NCI-H2196 (cell line): ENCODE results near the gene CARD18.

Experiments used
- DNase-seq: peaks from one replicate; lab custom pipeline; 2025; ENCODE audit not compliant: unreplicated experiment; lab: John Stamatoyannopoulos, UW

CARD18 gene

DNA sequence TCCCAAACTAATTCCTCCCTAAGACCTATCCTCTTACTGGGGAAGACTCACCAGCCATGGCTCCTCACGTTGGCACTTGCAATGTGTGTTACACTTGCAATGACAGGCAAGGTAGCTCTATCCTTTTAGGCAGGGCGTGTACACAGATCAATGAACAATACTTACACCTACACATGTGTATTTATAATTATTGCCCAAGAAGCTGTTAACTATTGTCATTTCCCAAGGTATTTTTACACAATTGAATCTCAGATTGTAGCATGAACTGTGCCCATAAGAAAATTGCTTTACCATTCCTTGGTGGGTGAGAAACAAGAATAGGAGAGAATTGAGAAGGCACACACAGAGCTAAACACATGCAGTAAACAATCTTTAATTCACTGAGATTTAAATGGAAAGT, at the start of gene CARD18:
TSS of gene CARD18 (minus strand) at position 101 of the 400 bp plus-strand sequence. CDS start at position 58, 43 bp downstream.
- no peak for DNase-seq

- DNase-seq, result no peak
Measured at GRCh38 chr11:105183987-105184386, 44.4 kb upstream of the CARD18 start.

GRCh38 chr11:105183426-105183825, 43.9 kb upstream of the CARD18 start:
- DNase-seq, result no peak

DNA sequence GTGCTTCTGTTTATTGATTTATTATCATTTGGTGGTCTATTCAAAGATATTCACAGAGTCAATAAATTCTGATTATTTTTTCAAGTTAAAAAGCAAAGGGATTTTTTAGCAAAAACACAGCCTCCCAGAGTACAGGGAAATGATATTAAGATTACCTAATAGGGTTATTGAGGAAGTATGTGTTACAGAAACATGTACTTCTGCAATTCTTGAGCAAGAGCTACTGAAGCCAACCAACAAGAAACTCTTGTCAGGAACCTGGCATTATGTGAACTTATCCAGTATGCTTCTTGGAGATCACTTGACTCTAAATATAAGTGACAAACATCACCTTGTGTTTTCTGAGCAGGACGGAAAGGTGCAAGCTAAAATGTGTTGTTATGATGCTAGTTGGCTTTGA, 42.0 kb upstream of the CARD18 start:
- no peak for DNase-seq

DNA sequence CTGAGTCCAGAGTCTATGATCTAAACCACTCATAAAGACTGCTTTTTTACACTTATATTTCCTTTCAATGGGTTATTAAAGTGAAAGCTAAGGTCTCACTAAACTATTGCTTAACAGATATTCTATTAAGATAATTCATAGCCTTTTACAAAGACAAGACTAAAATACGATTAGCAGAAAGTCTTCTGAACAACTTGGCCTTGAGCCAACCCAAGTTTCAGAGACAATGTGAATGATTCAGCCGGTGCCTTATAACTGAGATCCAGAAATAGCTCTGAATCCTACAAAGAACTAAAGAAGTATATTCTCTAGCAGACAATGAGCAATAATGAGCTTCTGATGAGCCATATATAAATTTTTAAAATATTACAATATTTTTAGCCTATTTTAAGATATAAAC, 41.5 kb upstream of the CARD18 start:
- DNase-seq, result no peak

DNA sequence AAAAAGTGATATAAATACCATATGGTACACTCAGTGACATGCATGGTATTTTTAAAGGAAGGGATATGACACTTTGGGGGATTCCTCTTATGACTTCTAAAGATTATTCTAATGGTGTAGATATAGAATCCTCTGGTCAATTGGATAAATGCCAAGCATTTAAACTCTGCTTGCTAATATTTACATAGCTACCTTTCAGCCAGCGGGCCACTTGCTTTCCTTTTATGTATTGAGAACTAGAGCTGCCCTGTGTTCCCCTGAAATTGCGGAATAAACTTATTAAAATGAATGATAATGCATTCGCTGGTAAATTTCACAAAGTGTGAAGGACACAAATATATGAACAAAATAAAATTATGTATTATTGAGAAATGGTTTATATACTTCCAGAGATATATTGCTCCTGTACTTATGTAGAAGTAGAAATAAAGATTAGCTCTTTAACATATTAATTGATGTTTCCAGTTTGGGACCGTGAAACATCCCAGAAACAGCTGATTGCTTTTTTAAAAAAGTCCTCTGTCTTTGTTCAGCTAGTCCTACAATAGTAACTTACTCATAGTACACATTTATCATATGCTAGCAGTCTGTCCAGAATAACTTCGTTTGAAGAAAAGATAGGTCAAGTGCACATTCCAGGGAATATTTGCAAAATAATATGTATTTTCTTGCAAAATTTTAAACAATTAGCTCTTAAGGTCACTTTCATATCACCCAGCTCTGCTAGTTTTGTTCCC, 40.1 kb upstream of the CARD18 start:
- DNase-seq, result no peak

GRCh38 chr11:105177658-105178057, 38.1 kb upstream of the CARD18 start:
- no peak for DNase-seq

DNA sequence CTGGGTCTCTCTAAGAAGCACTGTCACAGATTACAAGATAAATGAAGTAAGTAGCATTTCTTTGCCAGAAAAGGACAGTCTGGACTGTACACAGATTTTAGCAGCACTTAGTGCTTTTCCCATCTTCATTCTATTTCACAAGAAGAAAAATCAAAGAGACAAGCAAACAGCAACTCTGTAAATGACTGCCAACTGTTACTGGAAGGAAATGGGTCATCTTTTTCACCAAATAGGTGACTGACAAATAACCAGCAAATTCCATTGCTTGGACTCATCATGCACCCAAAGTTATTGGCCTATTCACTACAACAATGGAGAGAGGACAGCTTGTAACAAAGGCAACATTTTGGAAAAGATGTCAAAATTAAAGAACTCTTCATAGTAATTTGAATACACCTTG, 28.9 kb upstream of the CARD18 start:
- no peak for DNase-seq

GRCh38 chr11:105167244-105167643, 27.7 kb upstream of the CARD18 start:
- DNase-seq, result no peak

GRCh38 chr11:105164208-105164607, 24.6 kb upstream of the CARD18 start:
- DNase-seq, result no peak

GRCh38 chr11:105162506-105162905, 22.9 kb upstream of the CARD18 start:
- DNase-seq, result no peak

DNA sequence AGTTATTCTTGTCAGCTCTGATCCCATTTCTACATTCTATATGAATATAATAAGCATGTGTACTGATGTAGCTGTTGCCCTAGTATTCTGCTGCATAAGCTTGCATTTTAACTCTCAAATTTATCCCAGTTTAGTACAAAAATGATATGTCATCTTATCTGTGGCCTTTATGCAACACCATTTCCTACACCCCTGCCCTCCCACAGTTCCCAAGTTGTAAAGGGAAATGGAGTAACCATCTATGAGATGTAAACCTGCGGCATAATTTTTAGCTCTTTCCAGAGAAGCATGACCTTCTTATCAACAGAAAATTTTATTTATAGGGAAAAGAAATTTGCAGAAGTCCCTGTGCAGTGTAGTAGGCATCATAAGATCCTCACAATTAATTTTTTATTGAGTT, 18.9 kb upstream of the CARD18 start:
- DNase-seq, result no peak

DNA sequence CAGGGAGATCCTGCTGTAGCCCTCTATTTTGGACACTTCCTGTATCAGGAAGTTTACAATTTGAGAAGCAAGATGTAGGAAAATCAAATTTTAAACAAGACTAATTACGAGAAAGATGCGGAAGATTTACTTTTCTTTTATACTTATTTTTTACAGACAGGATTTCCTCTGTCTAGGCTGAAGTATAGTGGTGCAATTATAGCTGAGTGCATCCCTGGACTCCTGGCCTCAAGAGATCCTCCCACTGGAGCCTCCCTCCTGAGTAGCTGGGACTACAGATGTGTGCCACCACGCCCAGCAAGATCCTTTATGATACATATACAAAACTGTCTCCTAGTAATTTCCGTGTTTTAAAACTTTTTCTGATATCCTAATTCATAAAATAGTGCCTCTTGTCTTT, 17.2 kb upstream of the CARD18 start:
- DNase-seq, result no peak

GRCh38 chr11:105156231-105156630, 16.7 kb upstream of the CARD18 start:
- no peak for DNase-seq

- no peak for DNase-seq
Measured at GRCh38 chr11:105155679-105156078, 16.1 kb upstream of the CARD18 start.

GRCh38 chr11:105153392-105153791, 13.8 kb upstream of the CARD18 start:
- no peak for DNase-seq

- no peak for DNase-seq
Measured at GRCh38 chr11:105152560-105152959, 13.0 kb upstream of the CARD18 start.

GRCh38 chr11:105152021-105152512, 12.5 kb upstream of the CARD18 start:
- no peak for DNase-seq

GRCh38 chr11:105149477-105149876, 9.9 kb upstream of the CARD18 start:
- no peak for DNase-seq

DNA sequence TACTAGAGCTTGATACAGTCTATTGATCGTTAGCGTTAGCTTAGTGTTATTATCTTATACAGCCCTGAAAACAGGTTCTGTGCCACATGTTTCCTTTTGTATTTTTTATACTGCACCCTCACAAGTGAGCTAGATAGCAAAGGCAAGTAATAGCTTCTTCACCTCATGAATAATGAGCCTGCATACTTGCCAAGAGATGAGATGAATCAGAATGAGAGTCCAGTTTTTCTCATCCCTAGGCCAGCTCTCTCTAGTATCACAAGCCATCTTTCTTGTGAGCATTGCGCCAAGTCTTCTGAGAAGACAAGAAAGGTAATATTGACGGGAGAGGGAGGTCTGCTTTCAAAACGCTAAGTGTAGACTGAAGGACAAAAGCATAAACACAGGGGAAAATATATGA, 8.7 kb upstream of the CARD18 start:
- DNase-seq, result no peak

- no peak for DNase-seq
Measured at GRCh38 chr11:105144887-105145286, 5.3 kb upstream of the CARD18 start.

GRCh38 chr11:105142167-105142566, 2.6 kb upstream of the CARD18 start:
- DNase-seq, result no peak

DNA sequence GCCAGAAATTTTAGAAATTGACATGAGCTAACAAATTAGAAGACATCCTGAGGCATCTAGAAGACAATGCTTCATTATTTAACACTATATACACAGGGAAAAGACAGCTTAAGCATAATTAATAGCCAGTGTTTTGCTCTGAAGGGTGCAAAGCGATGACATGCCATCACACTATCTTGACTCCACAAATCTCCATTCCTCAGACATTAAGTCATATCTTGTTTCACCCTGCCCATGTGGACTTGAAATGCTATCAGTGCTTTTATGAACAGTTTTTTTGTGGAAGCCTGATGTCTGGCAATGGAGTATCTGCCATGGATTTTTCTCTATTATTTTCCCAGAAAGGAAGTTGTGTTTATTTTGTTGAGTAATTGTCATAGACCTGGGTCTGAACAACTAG, 2.3 kb downstream of the CARD18 start:
- DNase-seq, result no peak
